Endodermal cell (in vitro differentiated cells): ENCODE data around the gene OTUD3. TPM values are rescaled to one million over a fixed set of nuclear protein-coding genes. Genes with fewer than 3 reads are reported as not detected.

ENCODE experiments used
- DNase-seq: peaks from one replicate; pipeline ENCODE4 v3.0.0-alpha.2; 2017
- H3K27ac ChIP-seq: 2 replicates; pipeline ENCODE4 v1.5.1; 2013; ENCODE audit warnings: mild to moderate bottlenecking, low read depth, low read length, moderate library complexity
- H3K27me3 ChIP-seq: 2 replicates; pipeline ENCODE4 v1.6.1; 2013; ENCODE audit warnings: mild to moderate bottlenecking, low read length, moderate library complexity; ENCODE audit not compliant: insufficient read depth, control insufficient read depth, poor library complexity, severe bottlenecking
- H3K36me3 ChIP-seq: 2 replicates; pipeline ENCODE4 v1.7.0; 2013; ENCODE audit warnings: mild to moderate bottlenecking, low read length, moderate library complexity; ENCODE audit not compliant: control insufficient read depth, insufficient read depth
- H3K4me1 ChIP-seq: one replicate; pipeline ENCODE4 v1.7.0; 2013; ENCODE audit warnings: low read length; ENCODE audit not compliant: control insufficient read depth, insufficient read depth
- H3K4me3 ChIP-seq: 2 replicates; pipeline ENCODE4 v1.5.1; 2013; ENCODE audit warnings: mild to moderate bottlenecking, low read length, moderate library complexity
- H3K9ac ChIP-seq: 2 replicates; pipeline ENCODE4 v1.6.1; 2013; ENCODE audit warnings: mild to moderate bottlenecking, low read length, moderate library complexity; ENCODE audit not compliant: poor library complexity, severe bottlenecking; ENCODE audit errors: extremely low read depth
- H3K9me3 ChIP-seq: 2 replicates; pipeline ENCODE4 v1.6.1; 2013; ENCODE audit warnings: mild to moderate bottlenecking, low read length, moderate library complexity; ENCODE audit not compliant: control insufficient read depth
- H3K27ac Mint-ChIP-seq: 2 replicates; pipeline ENCODE4 v1.8.0; 2020; ENCODE audit warnings: mixed read lengths
- H3K27me3 Mint-ChIP-seq: 2 replicates; pipeline ENCODE4 v1.8.0; 2021; ENCODE audit warnings: mild to moderate bottlenecking, mixed read lengths; ENCODE audit not compliant: insufficient read depth
- H3K36me3 Mint-ChIP-seq: 2 replicates; pipeline ENCODE4 v1.8.0; 2020; ENCODE audit warnings: low read depth, mixed read lengths
- H3K4me1 Mint-ChIP-seq: 2 replicates; pipeline ENCODE4 v1.8.0; 2020; ENCODE audit warnings: mixed read lengths
- H3K4me3 Mint-ChIP-seq: 2 replicates; pipeline ENCODE4 v1.8.0; 2020; ENCODE audit warnings: mild to moderate bottlenecking, moderate library complexity, mixed read lengths
- H3K9me3 Mint-ChIP-seq: 2 replicates; pipeline ENCODE4 v1.8.0; 2020; ENCODE audit warnings: mild to moderate bottlenecking, mixed read lengths
- WGBS, 2 experiments: methylation state at CpG; one replicate each; pipeline versions ENCODE4 v1.1.5 to v1.1.7; 2013; ENCODE audit warnings: missing lambda C conversion rate in 2 of 2, mixed read lengths in 1 of 2; ENCODE audit not compliant: insufficient coverage in 1 of 2, insufficient read length in 1 of 2; 5-methylcytosine and 5-hydroxymethylcytosine counted together
- total RNA-seq, 2 donors: library from RNA; stranded (reverse); fragmentation: NEBNext Ultra II Directional in 1 of 2; extraction: Animal tissue kit (Norgen Biotek cat#: 25700) in 1 of 2; gene quantifications; 2 replicates in 1 of 2; 3 replicates in 1 of 2; pipeline ENCODE4 v1.2.1, GENCODE V29; 2021
- TF ChIP-seq, protein P1 (sequence below): fragments of 200-600 bp; sonication (generic); conservative IDR thresholded peaks from 2 replicates; pipeline ENCODE4 v1.5.0; 2021; ENCODE audit warnings: antibody characterized with exemption, mild to moderate bottlenecking

OTUD3 gene
- total RNA-seq, 2 donors from 2014 or later, result 14.5 to 25.0 TPM

DNA sequence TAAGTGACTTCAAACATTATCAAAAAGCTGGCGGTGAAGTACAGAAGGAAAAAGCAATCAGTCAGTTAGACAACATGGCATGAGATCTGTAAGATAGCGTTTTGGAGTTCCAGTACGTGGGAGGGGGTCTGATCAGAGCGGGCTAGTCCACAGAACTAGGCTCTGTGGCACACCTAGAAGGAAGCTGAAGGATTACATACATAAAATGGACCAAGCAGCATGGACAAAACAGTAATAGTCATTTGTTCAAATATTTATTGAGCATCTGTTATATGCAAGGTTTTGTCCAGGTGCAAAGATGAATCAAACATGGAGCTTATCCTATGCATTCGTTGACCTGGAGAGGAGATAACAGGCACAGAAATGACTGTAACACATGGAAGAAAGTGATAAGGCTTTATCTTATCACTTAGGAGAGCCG is 64.1 kb downstream of the OTUD3 start:
- H3K9me3 Mint-ChIP-seq, result peaks cover 10% of the 10 kb centered on the region

GRCh38 chr1:19946971-19947370 is 64.8 kb downstream of the OTUD3 start:
- no peaks in the 10 kb centered on the region for H3K36me3 Mint-ChIP-seq
- H3K9me3 ChIP-seq, result no peaks in the 10 kb centered on the region
- H3K9me3 Mint-ChIP-seq, result peaks cover 5% of the 10 kb centered on the region
- no peak overlapping the region for H3K4me3 ChIP-seq
- H3K4me3 Mint-ChIP-seq, result no peak overlapping the region
- DNase-seq, result no peak
- no peak overlapping the region for H3K9ac ChIP-seq
- H3K4me1 Mint-ChIP-seq, result peaks cover 13% of the 10 kb centered on the region
- no peaks in the 10 kb centered on the region for H3K36me3 ChIP-seq
- H3K27ac ChIP-seq, result no peak overlapping the region
- H3K4me1 ChIP-seq, result peaks cover 9% of the 10 kb centered on the region
- peaks cover 8% of the 10 kb centered on the region for H3K27me3 Mint-ChIP-seq
- WGBS, 2 experiments, result 86 to 100% methylated on average over 2 to 3 of the region's 3 CpGs
- TF ChIP-seq, protein P1, sequence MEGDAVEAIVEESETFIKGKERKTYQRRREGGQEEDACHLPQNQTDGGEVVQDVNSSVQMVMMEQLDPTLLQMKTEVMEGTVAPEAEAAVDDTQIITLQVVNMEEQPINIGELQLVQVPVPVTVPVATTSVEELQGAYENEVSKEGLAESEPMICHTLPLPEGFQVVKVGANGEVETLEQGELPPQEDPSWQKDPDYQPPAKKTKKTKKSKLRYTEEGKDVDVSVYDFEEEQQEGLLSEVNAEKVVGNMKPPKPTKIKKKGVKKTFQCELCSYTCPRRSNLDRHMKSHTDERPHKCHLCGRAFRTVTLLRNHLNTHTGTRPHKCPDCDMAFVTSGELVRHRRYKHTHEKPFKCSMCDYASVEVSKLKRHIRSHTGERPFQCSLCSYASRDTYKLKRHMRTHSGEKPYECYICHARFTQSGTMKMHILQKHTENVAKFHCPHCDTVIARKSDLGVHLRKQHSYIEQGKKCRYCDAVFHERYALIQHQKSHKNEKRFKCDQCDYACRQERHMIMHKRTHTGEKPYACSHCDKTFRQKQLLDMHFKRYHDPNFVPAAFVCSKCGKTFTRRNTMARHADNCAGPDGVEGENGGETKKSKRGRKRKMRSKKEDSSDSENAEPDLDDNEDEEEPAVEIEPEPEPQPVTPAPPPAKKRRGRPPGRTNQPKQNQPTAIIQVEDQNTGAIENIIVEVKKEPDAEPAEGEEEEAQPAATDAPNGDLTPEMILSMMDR, result no peak
- H3K27me3 ChIP-seq, result no peaks in the 10 kb centered on the region
- no peak overlapping the region for H3K27ac Mint-ChIP-seq

More for the DNA sequence above, 64.1 kb downstream of the OTUD3 start:
- Mint-ChIP-seq H3K36me3 (no peaks in the 10 kb centered on the region), H3K4me1 (peaks cover 13% of the 10 kb centered on the region), H3K4me3 (no peak overlapping the region), H3K27me3 (peaks cover 8% of the 10 kb centered on the region), H3K27ac (no peak overlapping the region)
- Histone ChIP-seq H3K4me1 (peaks cover 9% of the 10 kb centered on the region), H3K9me3 (peaks cover 4% of the 10 kb centered on the region), H3K27me3 (no peaks in the 10 kb centered on the region), H3K27ac (no peak overlapping the region), H3K36me3 (no peaks in the 10 kb centered on the region), H3K4me3 (no peak overlapping the region), H3K9ac (no peak overlapping the region)
- TF ChIP-seq, protein P1, result no peak
- no peak for DNase-seq
- 81 to 86% methylated on average over 4 to 6 of the region's 6 CpGs for WGBS, 2 experiments

GRCh38 chr1:19949016-19949415 is 66.8 kb downstream of the OTUD3 start:
- 89% methylated on average over 2 of the region's 2 CpGs; no CpG with 5 or more reads in 1 of the 2 experiments for WGBS, 2 experiments
- peaks cover 22% of the 10 kb centered on the region for H3K27me3 Mint-ChIP-seq
- H3K27ac ChIP-seq, result no peak overlapping the region
- no peak overlapping the region for H3K4me3 Mint-ChIP-seq
- peaks cover 9% of the 10 kb centered on the region for H3K4me1 ChIP-seq
- peaks cover 14% of the 10 kb centered on the region for H3K9me3 ChIP-seq
- peaks cover 13% of the 10 kb centered on the region for H3K4me1 Mint-ChIP-seq
- TF ChIP-seq, protein P1, result no peak
- H3K9ac ChIP-seq, result no peak overlapping the region
- H3K27ac Mint-ChIP-seq, result no peak overlapping the region
- H3K27me3 ChIP-seq, result peaks cover 19% of the 10 kb centered on the region
- H3K36me3 Mint-ChIP-seq, result peaks cover 3% of the 10 kb centered on the region
- H3K36me3 ChIP-seq, result no peaks in the 10 kb centered on the region
- H3K4me3 ChIP-seq, result no peak overlapping the region
- peaks cover 15% of the 10 kb centered on the region for H3K9me3 Mint-ChIP-seq
- DNase-seq, result no peak
